Measurements from ENCODE around the gene MYPN.

The MYPN gene

GRCh38 chr10:68103261-68103878, 5.9 kb upstream of the MYPN start:
- no peak for DNase-seq (ENCODE audit: low read depth)
- TF ChIP-seq, protein P1, sequence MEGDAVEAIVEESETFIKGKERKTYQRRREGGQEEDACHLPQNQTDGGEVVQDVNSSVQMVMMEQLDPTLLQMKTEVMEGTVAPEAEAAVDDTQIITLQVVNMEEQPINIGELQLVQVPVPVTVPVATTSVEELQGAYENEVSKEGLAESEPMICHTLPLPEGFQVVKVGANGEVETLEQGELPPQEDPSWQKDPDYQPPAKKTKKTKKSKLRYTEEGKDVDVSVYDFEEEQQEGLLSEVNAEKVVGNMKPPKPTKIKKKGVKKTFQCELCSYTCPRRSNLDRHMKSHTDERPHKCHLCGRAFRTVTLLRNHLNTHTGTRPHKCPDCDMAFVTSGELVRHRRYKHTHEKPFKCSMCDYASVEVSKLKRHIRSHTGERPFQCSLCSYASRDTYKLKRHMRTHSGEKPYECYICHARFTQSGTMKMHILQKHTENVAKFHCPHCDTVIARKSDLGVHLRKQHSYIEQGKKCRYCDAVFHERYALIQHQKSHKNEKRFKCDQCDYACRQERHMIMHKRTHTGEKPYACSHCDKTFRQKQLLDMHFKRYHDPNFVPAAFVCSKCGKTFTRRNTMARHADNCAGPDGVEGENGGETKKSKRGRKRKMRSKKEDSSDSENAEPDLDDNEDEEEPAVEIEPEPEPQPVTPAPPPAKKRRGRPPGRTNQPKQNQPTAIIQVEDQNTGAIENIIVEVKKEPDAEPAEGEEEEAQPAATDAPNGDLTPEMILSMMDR (conservative IDR thresholded peaks at IDR 0.05; ENCODE audit: low read depth, low read length), result no peak
- H3K4me3 ChIP-seq (ENCODE audit: low read depth, low read length), result no peak overlapping the region

DNA sequence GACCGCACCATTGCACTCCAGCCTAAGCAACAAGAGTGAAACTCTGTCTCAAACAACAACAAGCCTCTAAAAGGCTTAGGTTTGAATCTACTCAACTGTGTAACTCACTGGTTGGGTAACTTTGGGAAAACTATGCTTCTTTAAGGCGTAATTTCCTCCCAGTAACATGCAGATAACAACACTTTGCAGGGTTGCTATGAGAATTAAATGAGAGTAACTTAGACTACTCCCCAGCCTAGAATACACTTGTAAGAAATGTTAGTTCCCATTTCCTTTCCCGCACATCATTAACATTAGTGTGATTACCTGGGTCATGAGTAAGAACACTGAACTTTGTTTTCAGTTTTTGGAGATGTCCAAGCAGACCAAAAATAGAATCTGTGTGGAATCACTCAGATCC, 5.4 kb upstream of the MYPN start:
- no peak for DNase-seq (ENCODE audit: low read depth)
- TF ChIP-seq, protein P1 (conservative IDR thresholded peaks at IDR 0.05; ENCODE audit: low read depth, low read length), result no peak
- H3K4me3 ChIP-seq (ENCODE audit: low read depth, low read length), result no peak overlapping the region

DNA sequence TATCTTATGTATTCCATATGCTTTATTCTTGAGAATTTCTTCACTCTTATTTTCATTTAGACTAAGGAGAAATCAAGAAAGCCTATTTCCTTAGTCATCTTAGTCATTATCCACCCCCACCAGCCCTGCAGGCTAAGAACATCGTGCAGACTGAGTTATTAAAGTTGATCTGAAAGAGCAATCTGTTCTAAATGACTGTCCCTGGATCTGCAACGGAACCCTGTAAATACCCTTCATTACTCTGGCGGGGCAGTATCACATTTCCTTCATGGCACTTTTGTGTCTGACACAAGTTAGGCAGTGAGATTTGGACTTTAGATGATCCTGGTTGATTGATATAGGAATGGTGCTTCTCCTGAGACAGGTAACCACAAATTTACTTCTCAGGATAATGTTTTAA, 3.5 kb upstream of the MYPN start:
- peak; percentile 58 for DNase-seq (ENCODE audit: low read depth)
- H3K4me3 ChIP-seq (ENCODE audit: low read depth, low read length), result peak overlapping the region; percentile 26
- TF ChIP-seq, protein P1 (conservative IDR thresholded peaks at IDR 0.05; ENCODE audit: low read depth, low read length), result no peak

- H3K4me3 ChIP-seq (ENCODE audit: low read depth, low read length), result no peak overlapping the region
- peak; percentile 82 for DNase-seq (ENCODE audit: low read depth)
- TF ChIP-seq, protein P1 (conservative IDR thresholded peaks at IDR 0.05; ENCODE audit: low read depth, low read length), result no peak
These were observed 2.6 kb upstream of the MYPN start for GRCh38 chr10:68106656-68107055.

DNA sequence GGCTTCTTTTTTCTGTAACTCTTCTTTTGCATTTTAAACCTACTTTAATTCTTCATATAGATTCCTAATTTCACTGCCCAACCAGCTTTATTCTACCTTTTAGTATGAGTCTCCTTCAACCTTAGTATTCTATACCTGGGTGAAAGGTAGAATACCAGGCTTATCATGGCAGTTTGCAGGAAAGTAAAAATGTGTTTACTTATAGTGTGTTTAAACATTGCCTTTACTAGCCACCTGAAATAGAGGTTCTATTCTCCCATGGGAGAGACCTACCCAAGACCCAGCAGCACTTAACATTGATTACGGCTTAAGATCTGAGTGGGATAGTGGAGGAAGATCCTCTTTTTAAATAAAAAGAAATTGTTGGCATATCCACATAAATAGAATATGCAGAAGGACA, 1.6 kb upstream of the MYPN start:
- no peak for DNase-seq (ENCODE audit: low read depth)
- TF ChIP-seq, protein P1 (conservative IDR thresholded peaks at IDR 0.05; ENCODE audit: low read depth, low read length), result no peak
- H3K4me3 ChIP-seq (ENCODE audit: low read depth, low read length), result no peak overlapping the region

DNA sequence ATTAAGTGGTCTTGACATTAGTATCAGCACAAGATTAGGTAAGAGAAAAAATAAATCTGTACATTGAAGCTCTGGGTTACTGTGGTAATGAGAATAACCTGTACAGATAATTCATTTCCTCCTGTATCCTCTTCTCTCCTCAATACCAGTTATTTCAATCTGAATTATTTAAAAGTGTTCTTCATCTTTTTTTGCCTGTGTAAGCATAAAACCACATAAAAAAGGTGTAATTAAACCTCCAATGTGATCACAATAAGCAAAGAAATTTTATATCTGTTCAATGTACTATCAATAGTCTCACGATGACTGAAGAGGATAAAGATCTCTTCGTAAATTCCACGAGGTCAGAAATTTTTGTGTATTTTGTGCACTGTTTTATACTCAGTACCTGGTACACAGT, 1.2 kb upstream of the MYPN start:
- TF ChIP-seq, protein P1 (conservative IDR thresholded peaks at IDR 0.05; ENCODE audit: low read depth, low read length), result no peak
- no peak overlapping the region for H3K4me3 ChIP-seq (ENCODE audit: low read depth, low read length)
- no peak for DNase-seq (ENCODE audit: low read depth)

DNA sequence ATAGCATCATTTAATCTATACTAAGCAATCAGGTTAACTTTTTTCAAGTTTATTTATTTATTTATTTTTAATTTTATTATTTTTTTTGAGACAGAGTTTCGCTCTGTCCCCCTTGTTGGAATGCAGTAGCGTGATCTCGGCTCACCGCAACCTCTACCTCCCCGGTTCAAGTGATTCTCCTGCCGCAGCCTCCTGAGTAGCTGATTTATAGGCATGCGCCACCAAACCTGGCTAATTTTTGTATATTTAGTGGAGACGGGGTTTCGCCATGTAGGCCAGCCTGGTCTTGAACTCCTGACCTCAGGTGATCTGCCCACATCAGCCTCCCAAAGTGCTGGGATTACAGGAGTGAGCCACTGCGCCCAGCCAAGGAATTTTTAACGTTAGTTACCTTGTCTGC, 635 bp upstream of the MYPN start:
- no peak for DNase-seq (ENCODE audit: low read depth)
- H3K4me3 ChIP-seq (ENCODE audit: low read depth, low read length), result no peak overlapping the region
- TF ChIP-seq, protein P1 (conservative IDR thresholded peaks at IDR 0.05; ENCODE audit: low read depth, low read length), result no peak
